HepG2 (cell line): ENCODE measurements around the gene ADAM15. TPM values are rescaled to one million over a fixed set of nuclear protein-coding genes. Genes with fewer than 3 reads are reported as not detected.

Experiments used
- ARID2 ChIP-seq: sonication (generic); formaldehyde crosslinking; IDR thresholded peaks from 2 replicates; pipeline ENCODE4 v1.8.1; 2022; ENCODE audit warnings: mild to moderate bottlenecking, missing genetic modification reagents, borderline replicate concordance
- BRD4 ChIP-seq: sonication (generic); formaldehyde crosslinking; IDR thresholded peaks from 2 replicates; pipeline ENCODE4 v1.4.0; 2020; ENCODE audit warnings: missing genetic modification reagents
- CCAR2 ChIP-seq: fragments of 200-400 bp; formaldehyde crosslinking; optimal IDR thresholded peaks from 2 replicates; pipeline ENCODE3; 2018; ENCODE audit warnings: low read depth, mild to moderate bottlenecking, low read length, moderate library complexity
- ERF ChIP-seq: IDR thresholded peaks from 2 replicates; pipeline ENCODE4 v1.6.1; 2018; ENCODE audit warnings: missing biosample characterization, missing genetic modification reagents
- GFI1 ChIP-seq: sonication (generic); formaldehyde crosslinking; IDR thresholded peaks from 2 replicates; pipeline ENCODE4 v1.5.0; 2020; ENCODE audit warnings: missing genetic modification reagents, mild to moderate bottlenecking, borderline replicate concordance
- MAX ChIP-seq: IDR thresholded peaks from 2 replicates; pipeline ENCODE4 v1.6.1; 2012; ENCODE audit warnings: inconsistent platforms
- NFIC ChIP-seq: IDR thresholded peaks from 2 replicates; pipeline ENCODE4 v1.6.1; 2012; ENCODE audit warnings: mild to moderate bottlenecking, low read length, inconsistent platforms
- PHF5A ChIP-seq: IDR thresholded peaks from one replicate; pipeline ENCODE4 v1.6.1; 2018; ENCODE audit warnings: low read depth, missing genetic modification reagents; ENCODE audit not compliant: unreplicated experiment
- POLR2AphosphoS2 ChIP-seq: IDR thresholded peaks from 2 replicates; pipeline ENCODE4 v1.6.1; 2011; ENCODE audit warnings: low read depth, low read length, improper control_type of control experiment
- PRDM4 ChIP-seq: sonication (generic); formaldehyde crosslinking; IDR thresholded peaks from 2 replicates; pipeline ENCODE4 v1.9.0; 2021; ENCODE audit warnings: missing genetic modification reagents, borderline replicate concordance
- SATB2 ChIP-seq: sonication (generic); formaldehyde crosslinking; IDR thresholded peaks from 2 replicates; pipeline ENCODE4 v1.5.0; 2020; ENCODE audit warnings: missing genetic modification reagents
- SP1 ChIP-seq, 2 experiments: fragments of 450-650 bp in 1 of 2; sonication (generic) in 1 of 2; formaldehyde crosslinking in 1 of 2; IDR thresholded peaks; 2 replicates each; pipeline versions ENCODE4 v1.4.0 to v1.6.1; 2016 to 2020; ENCODE audit warnings: missing genetic modification reagents in 1 of 2
- ZFP91 ChIP-seq: sonication (generic); formaldehyde crosslinking; IDR thresholded peaks from 2 replicates; pipeline ENCODE4 v1.9.0; 2022; ENCODE audit warnings: missing genetic modification reagents, mild to moderate bottlenecking, borderline replicate concordance
- ZNF180 ChIP-seq: sonication (generic); formaldehyde crosslinking; IDR thresholded peaks from 2 replicates; pipeline ENCODE4 v1.4.0; 2020; ENCODE audit warnings: low read depth, missing genetic modification reagents, borderline replicate concordance
- ZNF232 ChIP-seq: sonication (generic); formaldehyde crosslinking; IDR thresholded peaks from 2 replicates; pipeline ENCODE4 v1.4.0; 2020; ENCODE audit warnings: missing genetic modification reagents, borderline replicate concordance
- ZNF292 ChIP-seq: sonication (generic); formaldehyde crosslinking; IDR thresholded peaks from 2 replicates; pipeline ENCODE4 v1.8.1; 2022; ENCODE audit warnings: mild to moderate bottlenecking, low read depth, missing genetic modification reagents, borderline replicate concordance
- ZNF512B ChIP-seq: sonication (generic); formaldehyde crosslinking; IDR thresholded peaks from 2 replicates; pipeline ENCODE4 v1.5.1; 2020; ENCODE audit warnings: missing genetic modification reagents, mild to moderate bottlenecking, borderline replicate concordance
- ZNF563 ChIP-seq: sonication (generic); formaldehyde crosslinking; IDR thresholded peaks from 2 replicates; pipeline ENCODE4 v1.8.0; 2022; ENCODE audit warnings: mild to moderate bottlenecking, moderate library complexity, missing genetic modification reagents
- ZNF577 ChIP-seq: sonication (generic); formaldehyde crosslinking; IDR thresholded peaks from 2 replicates; pipeline ENCODE4 v1.4.0; 2020; ENCODE audit warnings: mild to moderate bottlenecking, low read depth, missing genetic modification reagents, borderline replicate concordance
- ZNF607 ChIP-seq: sonication (generic); formaldehyde crosslinking; IDR thresholded peaks from 2 replicates; pipeline ENCODE4 v1.5.1; 2020; ENCODE audit warnings: missing genetic modification reagents, mild to moderate bottlenecking, borderline replicate concordance
- ZNF709 ChIP-seq: sonication (generic); formaldehyde crosslinking; IDR thresholded peaks from 2 replicates; pipeline ENCODE4 v1.5.0; 2020; ENCODE audit warnings: mild to moderate bottlenecking, missing genetic modification reagents
- ZSCAN21 ChIP-seq: sonication (generic); formaldehyde crosslinking; IDR thresholded peaks from 2 replicates; pipeline ENCODE4 v1.8.0; 2022; ENCODE audit warnings: mild to moderate bottlenecking, missing genetic modification reagents, moderate library complexity, borderline replicate concordance
- polyA plus RNA-seq, 8 experiments: library from polyadenylated mRNA; depleted of rRNA in 3 of 8; stranded (reverse) in 7 of 8; unstranded in 1 of 8; fragments of >200 nt; fragmentation: Illumina TruSeq in 4 of 8; extraction: Trizol in 4 of 8; gene quantifications; 2 replicates each; pipeline versions ENCODE4 v1.2.1 to v1.2.3, GENCODE V29; 2011 to 2016; ENCODE audit warnings: low read depth in 4 of 8, missing spikeins in 1 of 8, mixed read lengths in 1 of 8; ENCODE audit not compliant: insufficient read depth in 1 of 8
- total RNA-seq, 5 experiments: library from RNA; depleted of rRNA; stranded (reverse); fragments of >200 nt; fragmentation: Illumina TruSeq; extraction: Trizol; gene quantifications; 2 replicates each; pipeline ENCODE4 v1.2.3, GENCODE V29; 2016; ENCODE audit warnings: low read depth in 1 of 5

ADAM15 gene
- total and polyA plus RNA-seq, 2 of the 13 experiments (the other 11 are each of a cell fraction or from before 2014, with no cell fraction given) = 17.9 to 25.6 TPM

GRCh38 chr1:155070721-155071569, 19.8 kb downstream of the ADAM15 start (continued):
- TF ChIP-seq POLR2AphosphoS2 (no peak), ZNF709 (CRISPR knock-in tag) (no peak), BRD4 (CRISPR knock-in tag) (no peak), ZNF292 (no peak), MAX (peak; percentile 66; the same call in 1 of the 2 replicates), ZNF607 (CRISPR knock-in tag) (no peak), CCAR2 (no peak), ARID2 (no peak), ZNF577 (CRISPR knock-in tag) (no peak), PRDM4 (CRISPR knock-in tag) (no peak), ZFP91 (peak; percentile 55; the same call in 1 of the 2 replicates), ERF (peak; percentile 55; the same call in 1 of the 2 replicates), PHF5A (CRISPR knock-in tag) (no peak), NFIC (no peak), SATB2 (CRISPR knock-in tag) (no peak), ZNF563 (CRISPR knock-in tag) (no peak), ZNF232 (CRISPR knock-in tag) (peak; percentile 42; the same call in 1 of the 2 replicates), GFI1 (CRISPR knock-in tag) (no peak), ZNF512B (CRISPR knock-in tag) (no peak; the same call in 1 of the 2 replicates), SP1 (IDR thresholded peaks at IDR 0.05) (no peak), SP1 (CRISPR knock-in tag; IDR thresholded peaks at IDR 0.05) (no peak), ZNF180 (CRISPR knock-in tag) (no peak), ZSCAN21 (CRISPR knock-in tag) (peak; percentile 62; the same call in 1 of the 2 replicates)
